ENCODE results near the gene MMP27. TPM values are rescaled to one million over a fixed set of nuclear protein-coding genes. Genes with fewer than 3 reads are reported as not detected.

MMP27 gene
- total and polyA plus RNA-seq, 2 donors (not counting 1 experiment from before 2014, with no cell fraction given): not detected

DNA sequence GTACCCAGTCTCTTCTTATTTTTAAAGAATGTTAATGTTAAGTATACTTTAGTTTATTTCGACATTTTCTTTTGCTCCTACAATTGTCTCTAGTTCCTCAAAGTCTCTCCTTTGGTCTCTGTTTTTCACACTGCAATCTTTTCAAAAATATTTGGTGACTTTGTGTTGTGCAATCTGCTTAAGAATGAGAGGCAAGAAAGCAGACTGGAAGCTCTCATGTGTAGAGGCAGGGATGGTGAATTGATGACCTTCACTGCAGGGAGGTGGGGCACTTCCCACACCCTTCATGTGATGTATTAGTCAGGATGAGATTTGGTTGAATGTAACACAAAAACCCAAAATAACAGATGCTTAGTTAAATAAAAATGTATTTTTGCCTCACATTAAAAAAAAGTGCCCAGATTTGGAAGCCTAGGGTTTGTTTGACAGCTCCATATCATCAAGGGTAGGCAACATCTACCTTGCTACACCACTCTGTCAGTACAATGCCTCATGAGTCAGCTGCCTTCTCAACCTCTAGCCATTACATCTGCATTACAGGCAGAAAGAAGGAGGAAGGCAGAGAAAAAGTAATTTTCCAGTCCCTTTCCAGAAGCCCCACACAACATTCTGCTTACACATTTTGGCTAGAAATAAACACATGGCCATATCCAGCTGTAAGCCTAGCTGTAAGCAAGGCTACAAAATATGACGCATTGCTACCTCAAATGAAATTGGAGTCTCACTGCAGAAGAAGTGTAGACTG lies 3.8 kb upstream of the MMP27 start:
- no peaks in the 10 kb centered on the region for H3K79me2 ChIP-seq (ENCODE audit: control insufficient read depth, insufficient read depth, low read length)
- no peak overlapping the region for H3K4me3 Mint-ChIP-seq
- no peak overlapping the region for H3K27ac ChIP-seq (ENCODE audit: low read length in 2 of 2)
- no peak overlapping the region for H2AFZ ChIP-seq (ENCODE audit: insufficient read depth, low read depth, low read length, poor library complexity, severe bottlenecking)
- intact Hi-C loops (cut with micrococcal nuclease): no loop called here
- ATAC-seq (ENCODE audit: low read depth): no peak
- no peak overlapping the region for H3K4me2 ChIP-seq (replicated peaks; ENCODE audit: low read depth, low read length, poor library complexity, severe bottlenecking)
- H3K4me3 ChIP-seq (ENCODE audit: control extremely low read depth in 1 of 5, extremely low read depth in 1 of 5, insufficient read depth in 1 of 5, low read depth in 2 of 5, low read length in 4 of 5): no peak overlapping the region
- ChIA-PET CTCF (no interaction called here), POLR2A (no interaction called here)
- no peak overlapping the region for H3K27ac Mint-ChIP-seq
- H4K20me1 ChIP-seq (ENCODE audit: control insufficient read depth, insufficient read depth, low read length, poor library complexity, severe bottlenecking): no peaks in the 10 kb centered on the region
- no peaks in the 10 kb centered on the region for H3K36me3 ChIP-seq (replicated peaks in 1 of 2; ENCODE audit: control extremely low read depth in 1 of 2, control insufficient read depth in 1 of 2, extremely low read depth in 1 of 2, insufficient read depth in 2 of 2, low read length in 1 of 2)
- H3K27me3 ChIP-seq (replicated peaks in 1 of 4; ENCODE audit: control extremely low read depth in 1 of 4, control insufficient read depth in 3 of 4, insufficient read depth in 4 of 4, low read length in 3 of 4): peaks cover 0 to 13% (median 7%) of the 10 kb centered on the region in 4 experiments
- TF ChIP-seq, protein P1, sequence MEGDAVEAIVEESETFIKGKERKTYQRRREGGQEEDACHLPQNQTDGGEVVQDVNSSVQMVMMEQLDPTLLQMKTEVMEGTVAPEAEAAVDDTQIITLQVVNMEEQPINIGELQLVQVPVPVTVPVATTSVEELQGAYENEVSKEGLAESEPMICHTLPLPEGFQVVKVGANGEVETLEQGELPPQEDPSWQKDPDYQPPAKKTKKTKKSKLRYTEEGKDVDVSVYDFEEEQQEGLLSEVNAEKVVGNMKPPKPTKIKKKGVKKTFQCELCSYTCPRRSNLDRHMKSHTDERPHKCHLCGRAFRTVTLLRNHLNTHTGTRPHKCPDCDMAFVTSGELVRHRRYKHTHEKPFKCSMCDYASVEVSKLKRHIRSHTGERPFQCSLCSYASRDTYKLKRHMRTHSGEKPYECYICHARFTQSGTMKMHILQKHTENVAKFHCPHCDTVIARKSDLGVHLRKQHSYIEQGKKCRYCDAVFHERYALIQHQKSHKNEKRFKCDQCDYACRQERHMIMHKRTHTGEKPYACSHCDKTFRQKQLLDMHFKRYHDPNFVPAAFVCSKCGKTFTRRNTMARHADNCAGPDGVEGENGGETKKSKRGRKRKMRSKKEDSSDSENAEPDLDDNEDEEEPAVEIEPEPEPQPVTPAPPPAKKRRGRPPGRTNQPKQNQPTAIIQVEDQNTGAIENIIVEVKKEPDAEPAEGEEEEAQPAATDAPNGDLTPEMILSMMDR (IDR thresholded peaks at IDR 0.05): no peak
- no peak for TF ChIP-seq EZH2 (IDR thresholded peaks at IDR 0.05; ENCODE audit: borderline replicate concordance, insufficient read depth, low read depth, low read length, poor library complexity, severe bottlenecking)
- H3K9ac ChIP-seq (ENCODE audit: low read length): no peak overlapping the region
- H3K27me3 Mint-ChIP-seq: peaks cover 13% of the 10 kb centered on the region
- 100% methylated on average over 1 of the region's 2 CpGs for WGBS (ENCODE audit: insufficient coverage)
- no peaks in the 10 kb centered on the region for H3K4me1 ChIP-seq (ENCODE audit: control insufficient read depth in 2 of 2, insufficient read depth in 2 of 2, low read length in 2 of 2)
- no peaks in the 10 kb centered on the region for H3K9me3 ChIP-seq (ENCODE audit: control extremely low read depth in 1 of 3, control insufficient read depth in 2 of 3, insufficient read depth in 1 of 3, low read length in 2 of 3)
- no peaks in the 10 kb centered on the region for H3K4me1 Mint-ChIP-seq
- no peak for DNase-seq
- no peaks in the 10 kb centered on the region for H3K9me3 Mint-ChIP-seq (ENCODE audit: insufficient read depth)

DNA sequence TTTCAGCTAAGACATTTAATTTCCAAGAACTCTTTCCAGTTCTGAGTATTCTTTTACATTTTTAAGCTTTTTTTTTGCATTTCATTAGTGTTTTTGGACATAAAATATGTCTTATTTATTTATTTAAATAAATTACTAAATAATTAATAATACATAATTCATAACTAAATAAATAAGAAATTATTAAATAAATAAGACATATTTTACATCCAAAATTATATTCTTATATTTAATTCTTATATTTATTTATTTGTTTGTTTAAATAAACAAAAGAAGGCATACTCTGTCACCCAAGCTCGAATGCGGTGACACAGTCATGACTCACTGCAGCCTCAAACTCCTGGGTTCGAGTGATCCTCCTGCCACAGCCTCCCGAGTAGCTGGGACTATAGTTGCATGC lies 3.1 kb upstream of the MMP27 start:
- peaks cover 13% of the 10 kb centered on the region for H3K27me3 Mint-ChIP-seq
- H3K27ac Mint-ChIP-seq: no peak overlapping the region
- no peak overlapping the region for H3K4me3 Mint-ChIP-seq
- no peak for DNase-seq
- no peaks in the 10 kb centered on the region for H4K20me1 ChIP-seq (ENCODE audit: control insufficient read depth, insufficient read depth, low read length, poor library complexity, severe bottlenecking)
- H3K27ac ChIP-seq (ENCODE audit: low read length in 2 of 2): no peak overlapping the region
- H3K4me1 Mint-ChIP-seq: no peaks in the 10 kb centered on the region
- H3K36me3 ChIP-seq (replicated peaks in 1 of 2; ENCODE audit: control extremely low read depth in 1 of 2, control insufficient read depth in 1 of 2, extremely low read depth in 1 of 2, insufficient read depth in 2 of 2, low read length in 1 of 2): no peaks in the 10 kb centered on the region
- no peak overlapping the region for H2AFZ ChIP-seq (ENCODE audit: insufficient read depth, low read depth, low read length, poor library complexity, severe bottlenecking)
- WGBS (ENCODE audit: insufficient coverage): no CpG with 5 or more reads among the region's 4 CpGs
- no peak for ATAC-seq (ENCODE audit: low read depth)
- no peaks in the 10 kb centered on the region for H3K79me2 ChIP-seq (ENCODE audit: control insufficient read depth, insufficient read depth, low read length)
- H3K9me3 Mint-ChIP-seq (ENCODE audit: insufficient read depth): no peaks in the 10 kb centered on the region
- no peak overlapping the region for H3K4me3 ChIP-seq (ENCODE audit: control extremely low read depth in 1 of 5, extremely low read depth in 1 of 5, insufficient read depth in 1 of 5, low read depth in 2 of 5, low read length in 4 of 5)
- peaks cover 0 to 13% (median 7%) of the 10 kb centered on the region in 4 experiments for H3K27me3 ChIP-seq (replicated peaks in 1 of 4; ENCODE audit: control extremely low read depth in 1 of 4, control insufficient read depth in 3 of 4, insufficient read depth in 4 of 4, low read length in 3 of 4)
- TF ChIP-seq, protein P1 (IDR thresholded peaks at IDR 0.05): no peak
- no peak for TF ChIP-seq EZH2 (IDR thresholded peaks at IDR 0.05; ENCODE audit: borderline replicate concordance, insufficient read depth, low read depth, low read length, poor library complexity, severe bottlenecking)
- CTCF ChIA-PET: no interaction called here
- intact Hi-C loops (cut with micrococcal nuclease): no loop called here
- H3K4me2 ChIP-seq (replicated peaks; ENCODE audit: low read depth, low read length, poor library complexity, severe bottlenecking): no peak overlapping the region
- POLR2A ChIA-PET: no interaction called here
- no peaks in the 10 kb centered on the region for H3K9me3 ChIP-seq (ENCODE audit: control extremely low read depth in 1 of 3, control insufficient read depth in 2 of 3, insufficient read depth in 1 of 3, low read length in 2 of 3)
- no peak overlapping the region for H3K9ac ChIP-seq (ENCODE audit: low read length)
- no peaks in the 10 kb centered on the region for H3K4me1 ChIP-seq (ENCODE audit: control insufficient read depth in 2 of 2, insufficient read depth in 2 of 2, low read length in 2 of 2)

Data from B cell (primary cell).